Endothelial cell of umbilical vein (primary cell): ENCODE results near the gene CCDC57.

Source experiments
- CTCF ChIP-seq, 2 donors: IDR thresholded peaks; 1 replicate in 1 of 2; 2 replicates in 1 of 2; pipeline ENCODE4 v1.5.1; 2011; ENCODE audit warnings: low read length in 2 of 2, mild to moderate bottlenecking in 2 of 2, moderate library complexity in 2 of 2, control low read depth in 1 of 2, inconsistent platforms in 1 of 2, low read depth in 1 of 2; ENCODE audit not compliant: insufficient read depth in 1 of 2; ENCODE audit errors: extremely low read depth in 1 of 2
- GATA2 ChIP-seq: IDR thresholded peaks from 2 replicates; pipeline ENCODE4 v1.7.0; 2011; ENCODE audit warnings: low read depth, mild to moderate bottlenecking, moderate library complexity, mixed read lengths, low read length; ENCODE audit not compliant: insufficient read length, insufficient read depth
- POLR2A ChIP-seq: IDR thresholded peaks from 2 replicates; pipeline ENCODE4 v1.6.1; 2012; ENCODE audit warnings: low read depth, mild to moderate bottlenecking, control low read depth, low read length

- TF ChIP-seq CTCF (IDR thresholded peaks at IDR 0.05; ENCODE audit: extremely low read depth in 1 of 2, insufficient read depth in 1 of 2, low read depth in 1 of 2, low read length in 2 of 2) = no peak
- no peak for TF ChIP-seq GATA2
- no peak for TF ChIP-seq POLR2A
Observed at GRCh38 chr17:82255402-82255972, 42.8 kb upstream of the CCDC57 start.
